Neuron (in vitro differentiated cells): ENCODE results near the gene BMP8B.
"Not testable (repeated sequence)": the region's sequence is repeated elsewhere in the genome, so short reads cannot be mapped to it uniquely, and the experiment has no call there.

ENCODE experiments used
- H2AFZ ChIP-seq: one replicate; pipeline ENCODE4 v1.6.1; 2013; ENCODE audit warnings: low read depth, mild to moderate bottlenecking, inconsistent platforms, low read length, moderate library complexity
- H3K27me3 ChIP-seq: one replicate; pipeline ENCODE4 v1.6.1; 2013; ENCODE audit warnings: low read length; ENCODE audit not compliant: insufficient read depth
- H3K36me3 ChIP-seq: one replicate; pipeline ENCODE4 v1.6.1; 2013; ENCODE audit warnings: low read length; ENCODE audit not compliant: insufficient read depth
- H3K4me1 ChIP-seq: one replicate; pipeline ENCODE4 v1.6.1; 2013; ENCODE audit warnings: low read length; ENCODE audit not compliant: insufficient read depth
- H3K4me3 ChIP-seq: 2 replicates; pipeline ENCODE4 v1.5.1; 2013; ENCODE audit warnings: mild to moderate bottlenecking, low read length, moderate library complexity
- H3K9me3 ChIP-seq: one replicate; pipeline ENCODE4 v1.6.1; 2013; ENCODE audit warnings: low read length

Gene BMP8B

GRCh38 chr1:39788758-39789570 lies at the start of gene BMP8B:
TSS of gene BMP8B (minus strand) at chr1:39788865. CDS start at chr1:39788485, 380 bp downstream.
- Histone ChIP-seq H3K36me3 (no peaks in the 10 kb centered on the region), H3K27me3 (peaks cover 58% of the 10 kb centered on the region), H2AFZ (peak within 1 kb of the TSS; percentile 77), H3K4me3 (peak within 1 kb of the TSS; percentile 27), H3K4me1 (peaks cover 6% of the 10 kb centered on the region), H3K9me3 (peaks cover 3% of the 10 kb centered on the region)

- H3K4me1 ChIP-seq = peaks cover 11% of the 10 kb centered on the region
- no peak overlapping the region for H3K4me3 ChIP-seq
- H3K27me3 ChIP-seq = no peaks in the 10 kb centered on the region
- no peaks in the 10 kb centered on the region for H3K9me3 ChIP-seq
- peaks cover 46% of the 10 kb centered on the region for H3K36me3 ChIP-seq
- H2AFZ ChIP-seq = no peak overlapping the region
Observed at GRCh38 chr1:39836595-39837110, 48.0 kb upstream of the BMP8B start.

GRCh38 chr1:39835935-39836594 lies 47.4 kb upstream of the BMP8B start:
- Histone ChIP-seq H3K4me3 (no peak overlapping the region), H3K4me1 (peaks cover 11% of the 10 kb centered on the region), H3K9me3 (no peaks in the 10 kb centered on the region), H3K27me3 (no peaks in the 10 kb centered on the region), H3K36me3 (peaks cover 40% of the 10 kb centered on the region), H2AFZ (no peak overlapping the region)

GRCh38 chr1:39835110-39835509 lies 46.4 kb upstream of the BMP8B start:
- Histone ChIP-seq H3K27me3 (no peaks in the 10 kb centered on the region), H3K9me3 (no peaks in the 10 kb centered on the region), H3K4me3 (no peak overlapping the region), H3K36me3 (peaks cover 31% of the 10 kb centered on the region), H3K4me1 (peaks cover 11% of the 10 kb centered on the region), H2AFZ (no peak overlapping the region)

GRCh38 chr1:39833621-39834385 lies 45.1 kb upstream of the BMP8B start:
- H3K4me3 ChIP-seq = no peak overlapping the region
- H3K9me3 ChIP-seq = no peaks in the 10 kb centered on the region
- no peaks in the 10 kb centered on the region for H3K27me3 ChIP-seq
- H3K36me3 ChIP-seq = peaks cover 18% of the 10 kb centered on the region
- peaks cover 11% of the 10 kb centered on the region for H3K4me1 ChIP-seq
- H2AFZ ChIP-seq = no peak overlapping the region

- H2AFZ ChIP-seq = no peak overlapping the region
Observed at GRCh38 chr1:39833121-39833520, 44.5 kb upstream of the BMP8B start.

GRCh38 chr1:39832294-39832693 lies 43.6 kb upstream of the BMP8B start:
- H3K4me1 ChIP-seq = peaks cover 11% of the 10 kb centered on the region
- H3K9me3 ChIP-seq = no peaks in the 10 kb centered on the region
- no peak overlapping the region for H2AFZ ChIP-seq
- peaks cover 4% of the 10 kb centered on the region for H3K36me3 ChIP-seq
- H3K27me3 ChIP-seq = no peaks in the 10 kb centered on the region
- no peak overlapping the region for H3K4me3 ChIP-seq

More at GRCh38 chr1:39833121-39833520, 44.5 kb upstream of the BMP8B start:
- H3K36me3 ChIP-seq = peaks cover 11% of the 10 kb centered on the region
- peaks cover 11% of the 10 kb centered on the region for H3K4me1 ChIP-seq
- no peak overlapping the region for H3K4me3 ChIP-seq
- no peaks in the 10 kb centered on the region for H3K27me3 ChIP-seq
- H3K9me3 ChIP-seq = no peaks in the 10 kb centered on the region

GRCh38 chr1:39829791-39830533 lies 41.3 kb upstream of the BMP8B start:
- H3K4me1 ChIP-seq = peaks cover 11% of the 10 kb centered on the region
- no peak overlapping the region for H2AFZ ChIP-seq
- no peaks in the 10 kb centered on the region for H3K36me3 ChIP-seq
- no peak overlapping the region for H3K4me3 ChIP-seq
- no peaks in the 10 kb centered on the region for H3K27me3 ChIP-seq
- no peaks in the 10 kb centered on the region for H3K9me3 ChIP-seq

- Histone ChIP-seq H3K27me3 (no peaks in the 10 kb centered on the region), H2AFZ (no peak overlapping the region), H3K9me3 (no peaks in the 10 kb centered on the region), H3K36me3 (no peaks in the 10 kb centered on the region), H3K4me1 (peaks cover 11% of the 10 kb centered on the region), H3K4me3 (no peak overlapping the region)
Observed at GRCh38 chr1:39828734-39829133, 40.1 kb upstream of the BMP8B start.

- not testable (repeated sequence) for H3K4me3 ChIP-seq, H3K36me3 ChIP-seq, H3K27me3 ChIP-seq, H3K9me3 ChIP-seq, H2AFZ ChIP-seq
- H3K4me1 ChIP-seq = peaks cover 11% of the 10 kb centered on the region
Observed at GRCh38 chr1:39828255-39828654, 39.6 kb upstream of the BMP8B start.

- no peaks in the 10 kb centered on the region for H3K36me3 ChIP-seq
- no peaks in the 10 kb centered on the region for H3K27me3 ChIP-seq
- H3K9me3 ChIP-seq = no peaks in the 10 kb centered on the region
- peaks cover 5% of the 10 kb centered on the region for H3K4me1 ChIP-seq
- H2AFZ ChIP-seq = no peak overlapping the region
- no peak overlapping the region for H3K4me3 ChIP-seq
Observed at GRCh38 chr1:39827201-39827600, 38.5 kb upstream of the BMP8B start.

- Histone ChIP-seq H2AFZ (no peak overlapping the region), H3K4me1 (no peaks in the 10 kb centered on the region), H3K36me3 (no peaks in the 10 kb centered on the region), H3K27me3 (no peaks in the 10 kb centered on the region), H3K9me3 (no peaks in the 10 kb centered on the region), H3K4me3 (no peak overlapping the region)
Observed at GRCh38 chr1:39826583-39826982, 37.9 kb upstream of the BMP8B start.
